WTC11 (cell line): ENCODE results near the gene SORCS2.

Experiments
- ATF3 ChIP-seq: sonication (generic); formaldehyde crosslinking; conservative IDR thresholded peaks from 2 replicates; pipeline ENCODE4 v1.8.1; 2022; ENCODE audit warnings: mild to moderate bottlenecking, missing genetic modification reagents
- CREM ChIP-seq: sonication (generic); formaldehyde crosslinking; IDR thresholded peaks from 2 replicates; pipeline ENCODE4 v1.8.1; 2022; ENCODE audit warnings: mild to moderate bottlenecking, missing genetic modification reagents, moderate library complexity
- CTCF ChIP-seq: fragments of 200-600 bp; IDR thresholded peaks from 2 replicates; pipeline ENCODE4 v1.8.0; 2022; ENCODE audit warnings: antibody characterized with exemption
- E2F5 ChIP-seq: sonication (generic); formaldehyde crosslinking; IDR thresholded peaks from 2 replicates; pipeline ENCODE4 v1.8.1; 2022; ENCODE audit warnings: mild to moderate bottlenecking, moderate library complexity, missing genetic modification reagents
- ETV6 ChIP-seq: sonication (generic); formaldehyde crosslinking; IDR thresholded peaks from 2 replicates; pipeline ENCODE4 v1.8.1; 2022; ENCODE audit warnings: mild to moderate bottlenecking, missing genetic modification reagents
- FOXP1 ChIP-seq: sonication (generic); formaldehyde crosslinking; IDR thresholded peaks from 2 replicates; pipeline ENCODE4 v1.8.0; 2022; ENCODE audit warnings: missing genetic modification reagents, mild to moderate bottlenecking, moderate library complexity, borderline replicate concordance
- RELA ChIP-seq: sonication (generic); formaldehyde crosslinking; IDR thresholded peaks from 2 replicates; pipeline ENCODE4 v1.8.1; 2022; ENCODE audit warnings: missing genetic modification reagents, mild to moderate bottlenecking, borderline replicate concordance
- SMAD3 ChIP-seq: sonication (generic); formaldehyde crosslinking; IDR thresholded peaks from 2 replicates; pipeline ENCODE4 v1.8.0; 2022; ENCODE audit warnings: missing genetic modification reagents, mild to moderate bottlenecking, borderline replicate concordance
- USF2 ChIP-seq: sonication (generic); formaldehyde crosslinking; IDR thresholded peaks from 2 replicates; pipeline ENCODE4 v1.8.1; 2023; ENCODE audit warnings: mild to moderate bottlenecking, missing genetic modification reagents, moderate library complexity
- ZNF138 ChIP-seq: sonication (generic); formaldehyde crosslinking; conservative IDR thresholded peaks from 2 replicates; pipeline ENCODE4 v1.8.1; 2022; ENCODE audit warnings: mild to moderate bottlenecking, moderate library complexity, missing genetic modification reagents
- ZNF512 ChIP-seq: sonication (generic); formaldehyde crosslinking; IDR thresholded peaks from 2 replicates; pipeline ENCODE4 v1.8.1; 2022; ENCODE audit warnings: missing genetic modification reagents, borderline replicate concordance
- ZNF532 ChIP-seq: fragments of 250-450 bp; sonication (Bioruptor Pico); IDR thresholded peaks from 2 replicates; pipeline ENCODE4 v1.9.0; 2021; ENCODE audit warnings: mild to moderate bottlenecking, borderline replicate concordance

GRCh38 chr4:7391637-7392437 is 199.5 kb downstream of the SORCS2 start:
- no peak for TF ChIP-seq CTCF
- TF ChIP-seq ZNF532 (CRISPR knock-in tag), result no peak
- TF ChIP-seq ZNF512 (CRISPR knock-in tag), result no peak
- no peak for TF ChIP-seq ATF3 (CRISPR knock-in tag)
- no peak for TF ChIP-seq USF2 (CRISPR knock-in tag)
- TF ChIP-seq E2F5 (CRISPR knock-in tag), result no peak
- no peak for TF ChIP-seq ETV6 (CRISPR knock-in tag)
- TF ChIP-seq CREM, result no peak
- TF ChIP-seq RELA (CRISPR knock-in tag), result no peak
- TF ChIP-seq SMAD3 (CRISPR knock-in tag), result no peak
- TF ChIP-seq ZNF138 (CRISPR knock-in tag), result no peak
- no peak for TF ChIP-seq FOXP1 (CRISPR knock-in tag)
